DND-41 (cell line): ENCODE measurements around the gene SHISA6.

Source experiments
- ATAC-seq: fragments of 200-7000 bp; cut with Tn5 transposase; 3 replicates; pipeline ENCODE4 v1.9.1; 2021; ENCODE audit warnings: low read depth; ENCODE audit not compliant: insufficient read depth
- DNase-seq: peaks from one replicate; pipeline ENCODE4 v3.0.0-alpha.2; 2020
- H2AFZ ChIP-seq: 2 replicates; pipeline ENCODE4 v1.6.0; 2012; ENCODE audit warnings: low read depth, low read length
- H3K27ac ChIP-seq: 2 replicates; pipeline ENCODE4 v1.5.1; 2012; ENCODE audit warnings: low read length, inconsistent platforms
- H3K27me3 ChIP-seq: fragments of 200-600 bp; sonication (generic); 2 replicates; pipeline ENCODE4 v1.6.0; 2012; ENCODE audit warnings: low read length, mild to moderate bottlenecking, inconsistent platforms; ENCODE audit not compliant: insufficient read depth, poor library complexity
- H3K36me3 ChIP-seq: 2 replicates; pipeline ENCODE4 v1.5.1; 2012; ENCODE audit warnings: low read length, inconsistent platforms; ENCODE audit not compliant: insufficient read depth
- H3K4me1 ChIP-seq: 2 replicates; pipeline ENCODE4 v1.5.1; 2012; ENCODE audit warnings: mild to moderate bottlenecking, low read length; ENCODE audit not compliant: insufficient read depth
- H3K4me2 ChIP-seq: 2 replicates; pipeline ENCODE4 v1.6.0; 2012; ENCODE audit warnings: mild to moderate bottlenecking, moderate library complexity, low read length, inconsistent platforms; ENCODE audit not compliant: insufficient read depth
- H3K4me3 ChIP-seq, 2 experiments: fragments of 200-600 bp in 1 of 2; shearing (Covaris generic) in 1 of 2; 2 replicates each; pipeline ENCODE4 v1.5.1; 2012 to 2016; ENCODE audit warnings: inconsistent platforms in 2 of 2, low read length in 2 of 2, mild to moderate bottlenecking in 2 of 2, low read depth in 1 of 2, moderate library complexity in 1 of 2
- H3K79me2 ChIP-seq: 2 replicates; pipeline ENCODE4 v1.6.0; 2012; ENCODE audit warnings: low read length, inconsistent platforms; ENCODE audit not compliant: insufficient read depth
- H3K9ac ChIP-seq: 2 replicates; pipeline ENCODE4 v1.6.0; 2012; ENCODE audit warnings: low read depth, mild to moderate bottlenecking, inconsistent platforms, low read length, moderate library complexity
- H3K9me3 ChIP-seq: 2 replicates; pipeline ENCODE4 v1.5.1; 2012; ENCODE audit warnings: low read length, moderate library complexity, mild to moderate bottlenecking, inconsistent platforms; ENCODE audit not compliant: insufficient read depth, severe bottlenecking
- H4K20me1 ChIP-seq: 2 replicates; pipeline ENCODE4 v1.6.0; 2012; ENCODE audit warnings: low read length; ENCODE audit not compliant: insufficient read depth
- EZH2 ChIP-seq: IDR thresholded peaks from 3 replicates; pipeline ENCODE4 v1.6.1; 2012; ENCODE audit warnings: borderline replicate concordance, low read depth, mild to moderate bottlenecking, moderate library complexity, low read length, inconsistent platforms; ENCODE audit not compliant: severe bottlenecking
- TF ChIP-seq, protein P1 (sequence below): IDR thresholded peaks from 2 replicates; pipeline ENCODE4 v1.5.1; 2012; ENCODE audit warnings: borderline replicate concordance, low read length, moderate library complexity, mild to moderate bottlenecking; ENCODE audit not compliant: poor library complexity, severe bottlenecking; ENCODE audit errors: extremely low read depth

Gene SHISA6

DNA sequence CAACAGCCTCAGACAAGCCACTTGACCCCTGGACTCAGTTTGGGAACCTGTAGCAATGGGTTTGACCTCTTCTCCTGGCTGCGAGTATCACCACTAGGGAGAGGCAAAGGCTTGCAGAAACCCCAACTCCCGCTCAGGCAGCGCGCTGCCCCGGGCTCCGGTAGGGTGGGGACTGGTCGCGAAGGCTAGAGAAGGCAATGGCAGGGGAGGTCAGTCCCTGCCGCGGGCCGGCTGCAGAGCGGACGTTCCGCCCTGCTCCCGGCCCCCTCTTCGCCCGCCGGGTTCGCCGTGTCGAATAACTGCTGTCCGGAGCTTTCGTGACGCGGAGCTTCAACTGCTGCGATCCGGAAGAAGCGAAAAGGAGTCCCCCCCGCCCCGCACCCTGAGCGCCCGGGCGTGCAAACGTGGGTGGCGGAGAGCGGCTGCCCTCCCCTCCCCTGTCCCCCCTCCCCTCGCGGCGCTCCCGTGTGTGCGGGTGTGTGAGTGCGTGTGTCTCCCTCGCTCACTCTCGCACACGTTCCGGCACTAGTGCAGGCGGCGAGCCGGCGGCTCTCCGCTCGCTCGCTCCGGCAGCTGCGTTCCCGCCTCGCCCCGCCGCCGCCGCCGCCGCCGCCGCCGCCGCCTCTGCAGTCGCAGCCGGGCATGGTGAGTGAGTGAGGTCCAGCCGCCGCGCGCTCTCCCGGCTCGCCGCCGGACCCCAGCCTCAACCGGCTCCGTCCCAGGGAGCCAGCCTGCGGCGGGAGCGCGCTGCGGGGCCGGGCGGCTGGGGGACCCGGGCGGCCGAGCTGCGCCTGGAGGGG, 772 bp upstream of the SHISA6 start:
- Histone ChIP-seq H3K4me2 (no peak overlapping the region), H3K36me3 (no peaks in the 10 kb centered on the region), H3K4me1 (no peaks in the 10 kb centered on the region), H3K9ac (no peak overlapping the region), H2AFZ (no peak overlapping the region), H3K27me3 (no peaks in the 10 kb centered on the region), H3K79me2 (no peaks in the 10 kb centered on the region), H4K20me1 (no peaks in the 10 kb centered on the region), H3K4me3 (no peak overlapping the region), H3K27ac (no peak overlapping the region), H3K9me3 (no peaks in the 10 kb centered on the region)
- ATAC-seq (no peak), DNase-seq (no peak)
- TF ChIP-seq EZH2, result no peak
- TF ChIP-seq, protein P1, sequence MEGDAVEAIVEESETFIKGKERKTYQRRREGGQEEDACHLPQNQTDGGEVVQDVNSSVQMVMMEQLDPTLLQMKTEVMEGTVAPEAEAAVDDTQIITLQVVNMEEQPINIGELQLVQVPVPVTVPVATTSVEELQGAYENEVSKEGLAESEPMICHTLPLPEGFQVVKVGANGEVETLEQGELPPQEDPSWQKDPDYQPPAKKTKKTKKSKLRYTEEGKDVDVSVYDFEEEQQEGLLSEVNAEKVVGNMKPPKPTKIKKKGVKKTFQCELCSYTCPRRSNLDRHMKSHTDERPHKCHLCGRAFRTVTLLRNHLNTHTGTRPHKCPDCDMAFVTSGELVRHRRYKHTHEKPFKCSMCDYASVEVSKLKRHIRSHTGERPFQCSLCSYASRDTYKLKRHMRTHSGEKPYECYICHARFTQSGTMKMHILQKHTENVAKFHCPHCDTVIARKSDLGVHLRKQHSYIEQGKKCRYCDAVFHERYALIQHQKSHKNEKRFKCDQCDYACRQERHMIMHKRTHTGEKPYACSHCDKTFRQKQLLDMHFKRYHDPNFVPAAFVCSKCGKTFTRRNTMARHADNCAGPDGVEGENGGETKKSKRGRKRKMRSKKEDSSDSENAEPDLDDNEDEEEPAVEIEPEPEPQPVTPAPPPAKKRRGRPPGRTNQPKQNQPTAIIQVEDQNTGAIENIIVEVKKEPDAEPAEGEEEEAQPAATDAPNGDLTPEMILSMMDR, result no peak

DNA sequence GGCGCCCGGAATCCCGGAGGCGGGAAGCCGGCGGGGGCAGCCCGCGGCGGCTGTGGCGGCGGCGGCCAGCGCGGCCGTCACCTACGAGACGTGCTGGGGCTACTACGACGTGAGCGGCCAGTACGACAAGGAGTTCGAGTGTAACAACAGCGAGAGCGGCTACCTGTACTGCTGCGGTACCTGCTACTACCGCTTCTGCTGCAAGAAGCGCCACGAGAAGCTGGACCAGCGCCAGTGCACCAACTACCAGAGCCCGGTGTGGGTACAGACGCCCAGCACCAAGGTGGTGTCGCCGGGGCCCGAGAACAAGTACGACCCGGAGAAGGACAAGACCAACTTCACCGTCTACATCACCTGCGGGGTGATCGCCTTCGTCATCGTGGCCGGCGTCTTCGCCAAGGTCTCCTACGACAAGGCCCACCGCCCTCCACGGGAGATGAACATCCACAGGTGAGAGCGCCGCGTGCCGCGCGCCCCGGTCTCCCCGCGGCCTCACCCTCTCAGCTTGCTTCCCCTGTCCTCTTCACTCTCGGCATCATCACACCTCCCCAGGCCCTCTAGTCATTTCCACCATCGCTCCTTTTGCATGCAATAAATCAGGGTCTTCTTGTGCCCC, 706 bp downstream of the SHISA6 start:
- no peak overlapping the region for H2AFZ ChIP-seq
- H3K36me3 ChIP-seq, result no peaks in the 10 kb centered on the region
- H3K27me3 ChIP-seq, result no peaks in the 10 kb centered on the region
- H3K79me2 ChIP-seq, result no peaks in the 10 kb centered on the region
- no peak overlapping the region for H3K9ac ChIP-seq
- no peak for TF ChIP-seq EZH2
- TF ChIP-seq, protein P1, result no peak
- no peaks in the 10 kb centered on the region for H4K20me1 ChIP-seq
- ATAC-seq, result no peak
- no peaks in the 10 kb centered on the region for H3K4me1 ChIP-seq
- no peak overlapping the region for H3K4me2 ChIP-seq
- no peak overlapping the region for H3K27ac ChIP-seq
- no peaks in the 10 kb centered on the region for H3K9me3 ChIP-seq
- no peak for DNase-seq
- no peak overlapping the region for H3K4me3 ChIP-seq

DNA sequence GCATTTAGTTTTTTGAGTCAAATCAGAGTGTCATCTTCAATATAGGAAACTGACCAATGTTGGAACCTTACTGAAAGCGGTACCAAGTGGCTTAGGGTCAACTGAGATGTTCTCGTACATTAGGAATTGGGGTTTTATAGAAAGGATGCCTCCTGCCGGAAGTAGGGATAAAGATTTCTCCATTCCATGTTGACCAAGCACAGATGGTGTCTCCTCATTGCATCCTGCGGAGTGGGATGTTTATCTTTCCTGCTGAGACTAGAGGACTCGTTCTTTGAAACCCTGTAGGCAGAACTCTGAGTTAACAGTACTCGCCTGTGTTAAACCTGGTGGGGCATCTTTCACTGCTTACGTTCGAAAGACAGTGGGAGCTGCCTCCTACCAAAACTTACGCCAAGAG, 1.4 kb downstream of the SHISA6 start:
- no peaks in the 10 kb centered on the region for H3K27me3 ChIP-seq
- no peaks in the 10 kb centered on the region for H4K20me1 ChIP-seq
- DNase-seq, result no peak
- H3K9me3 ChIP-seq, result no peaks in the 10 kb centered on the region
- no peaks in the 10 kb centered on the region for H3K4me1 ChIP-seq
- no peak overlapping the region for H3K4me3 ChIP-seq
- H3K9ac ChIP-seq, result no peak overlapping the region
- H2AFZ ChIP-seq, result no peak overlapping the region
- ATAC-seq, result no peak
- H3K4me2 ChIP-seq, result no peak overlapping the region
- H3K27ac ChIP-seq, result no peak overlapping the region
- H3K36me3 ChIP-seq, result no peaks in the 10 kb centered on the region
- H3K79me2 ChIP-seq, result no peaks in the 10 kb centered on the region
- no peak for TF ChIP-seq EZH2
- TF ChIP-seq, protein P1, result no peak
